ENCODE results near the gene UTRN.

Gene UTRN

DNA sequence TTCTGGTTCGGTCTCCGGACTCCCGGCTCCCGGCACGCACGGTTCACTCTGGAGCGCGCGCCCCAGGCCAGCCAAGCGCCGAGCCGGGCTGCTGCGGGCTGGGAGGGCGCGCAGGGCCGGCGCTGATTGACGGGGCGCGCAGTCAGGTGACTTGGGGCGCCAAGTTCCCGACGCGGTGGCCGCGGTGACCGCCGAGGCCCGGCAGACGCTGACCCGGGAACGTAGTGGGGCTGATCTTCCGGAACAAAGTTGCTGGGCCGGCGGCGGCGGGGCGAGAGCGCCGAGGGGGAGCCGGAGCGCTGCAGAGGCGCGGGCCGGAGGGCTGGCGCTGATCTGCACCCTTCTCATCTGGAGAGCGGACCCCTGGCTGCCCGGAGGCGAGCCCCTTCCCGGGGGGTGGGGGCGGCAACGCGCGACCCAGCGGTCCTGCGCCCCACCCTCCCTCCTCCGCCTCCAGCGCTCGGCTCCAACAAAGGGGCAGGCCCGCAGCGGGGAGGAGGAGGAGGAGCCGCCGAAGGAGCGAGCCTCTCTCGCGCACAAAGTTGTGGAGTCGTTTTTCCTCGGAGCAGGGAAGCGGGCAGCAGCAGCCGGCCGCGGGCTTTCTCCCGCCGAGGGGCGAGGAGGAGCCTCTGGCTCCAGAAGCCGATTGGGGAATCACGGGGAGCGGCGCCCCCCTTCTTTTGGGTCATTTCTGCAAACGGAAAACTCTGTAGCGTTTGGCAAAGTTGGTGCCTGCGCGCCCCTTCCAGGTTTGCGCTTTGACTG, at the start of gene UTRN:
TSS of gene UTRN (plus strand) at position 553 of the 765 bp plus-strand sequence. CDS start 6,494 bp downstream, outside the sequence.
- peak; percentile 32 for DNase-seq (ENCODE audit: low read depth)
- peak within 1 kb of the TSS; percentile 77 for H3K4me3 ChIP-seq (ENCODE audit: low read depth, low read length)
- TF ChIP-seq, protein P1, sequence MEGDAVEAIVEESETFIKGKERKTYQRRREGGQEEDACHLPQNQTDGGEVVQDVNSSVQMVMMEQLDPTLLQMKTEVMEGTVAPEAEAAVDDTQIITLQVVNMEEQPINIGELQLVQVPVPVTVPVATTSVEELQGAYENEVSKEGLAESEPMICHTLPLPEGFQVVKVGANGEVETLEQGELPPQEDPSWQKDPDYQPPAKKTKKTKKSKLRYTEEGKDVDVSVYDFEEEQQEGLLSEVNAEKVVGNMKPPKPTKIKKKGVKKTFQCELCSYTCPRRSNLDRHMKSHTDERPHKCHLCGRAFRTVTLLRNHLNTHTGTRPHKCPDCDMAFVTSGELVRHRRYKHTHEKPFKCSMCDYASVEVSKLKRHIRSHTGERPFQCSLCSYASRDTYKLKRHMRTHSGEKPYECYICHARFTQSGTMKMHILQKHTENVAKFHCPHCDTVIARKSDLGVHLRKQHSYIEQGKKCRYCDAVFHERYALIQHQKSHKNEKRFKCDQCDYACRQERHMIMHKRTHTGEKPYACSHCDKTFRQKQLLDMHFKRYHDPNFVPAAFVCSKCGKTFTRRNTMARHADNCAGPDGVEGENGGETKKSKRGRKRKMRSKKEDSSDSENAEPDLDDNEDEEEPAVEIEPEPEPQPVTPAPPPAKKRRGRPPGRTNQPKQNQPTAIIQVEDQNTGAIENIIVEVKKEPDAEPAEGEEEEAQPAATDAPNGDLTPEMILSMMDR (IDR thresholded peaks at IDR 0.05; ENCODE audit: control insufficient read depth, extremely low read depth, insufficient read depth) = no peak

DNA sequence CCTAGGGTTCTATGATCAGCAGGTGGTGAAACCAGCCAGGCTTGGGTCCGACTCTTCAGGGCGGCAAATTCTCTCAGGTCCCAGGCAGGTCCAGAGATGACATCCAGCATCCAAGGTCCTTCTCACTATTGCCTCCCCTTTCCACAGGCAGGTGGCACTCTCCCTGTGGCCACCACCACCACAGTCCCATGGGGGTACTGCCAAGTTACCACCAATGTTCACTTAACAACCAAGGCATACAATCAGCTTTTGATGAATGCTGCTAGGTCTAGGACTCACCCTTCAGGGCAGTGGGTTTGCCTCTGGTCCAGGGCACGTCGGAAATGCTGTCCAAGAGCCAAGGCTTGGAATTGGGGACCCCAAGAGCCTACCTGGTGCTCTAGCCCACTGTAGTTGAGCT, 40.4 kb upstream of the UTRN start:
- TF ChIP-seq, protein P1 (IDR thresholded peaks at IDR 0.05; ENCODE audit: control insufficient read depth, extremely low read depth, insufficient read depth) = no peak
- no peak for DNase-seq (ENCODE audit: low read depth)
- no peak overlapping the region for H3K4me3 ChIP-seq (ENCODE audit: low read depth, low read length)

DNA sequence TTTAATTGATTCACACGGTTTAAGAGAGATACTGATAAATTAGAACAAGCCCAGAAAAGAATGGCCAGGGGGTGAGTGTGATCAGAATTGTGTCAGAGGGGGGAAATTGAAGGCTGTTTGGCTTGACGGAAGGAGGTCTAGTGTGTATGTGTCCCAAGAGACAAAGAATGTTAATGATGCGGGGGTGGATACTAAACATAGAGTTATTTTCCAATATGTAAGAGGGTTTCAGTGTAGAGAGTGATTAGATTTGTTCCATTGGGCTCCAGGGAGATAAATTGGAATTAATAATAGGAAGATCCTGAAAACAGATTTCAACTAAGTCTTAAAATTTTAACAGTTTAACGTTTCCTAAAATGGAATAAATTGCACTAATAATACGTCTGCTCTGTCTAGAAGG, 38.1 kb upstream of the UTRN start:
- TF ChIP-seq, protein P1 (IDR thresholded peaks at IDR 0.05; ENCODE audit: control insufficient read depth, extremely low read depth, insufficient read depth) = no peak
- H3K4me3 ChIP-seq (ENCODE audit: low read depth, low read length) = no peak overlapping the region
- DNase-seq (ENCODE audit: low read depth) = no peak

DNA sequence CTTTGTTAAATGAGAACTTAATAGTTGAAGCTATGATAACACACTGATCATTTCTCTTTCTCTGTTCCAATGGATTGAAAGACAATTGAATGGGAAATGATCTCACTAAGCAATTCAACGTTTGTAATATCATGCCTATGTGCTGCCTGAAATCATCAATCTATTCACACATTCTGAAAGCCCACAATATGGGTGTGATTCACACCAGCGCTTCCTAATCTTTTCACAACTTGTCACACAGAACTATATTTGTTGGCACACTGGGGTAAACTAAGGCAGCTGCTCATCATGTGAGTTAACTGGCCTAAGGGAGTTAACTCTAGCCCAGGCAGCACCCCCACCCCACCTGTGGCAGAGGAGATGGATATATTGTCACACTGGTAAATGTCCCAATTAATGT, 37.1 kb upstream of the UTRN start:
- TF ChIP-seq, protein P1 (IDR thresholded peaks at IDR 0.05; ENCODE audit: control insufficient read depth, extremely low read depth, insufficient read depth) = no peak
- no peak overlapping the region for H3K4me3 ChIP-seq (ENCODE audit: low read depth, low read length)
- DNase-seq (ENCODE audit: low read depth) = no peak

DNA sequence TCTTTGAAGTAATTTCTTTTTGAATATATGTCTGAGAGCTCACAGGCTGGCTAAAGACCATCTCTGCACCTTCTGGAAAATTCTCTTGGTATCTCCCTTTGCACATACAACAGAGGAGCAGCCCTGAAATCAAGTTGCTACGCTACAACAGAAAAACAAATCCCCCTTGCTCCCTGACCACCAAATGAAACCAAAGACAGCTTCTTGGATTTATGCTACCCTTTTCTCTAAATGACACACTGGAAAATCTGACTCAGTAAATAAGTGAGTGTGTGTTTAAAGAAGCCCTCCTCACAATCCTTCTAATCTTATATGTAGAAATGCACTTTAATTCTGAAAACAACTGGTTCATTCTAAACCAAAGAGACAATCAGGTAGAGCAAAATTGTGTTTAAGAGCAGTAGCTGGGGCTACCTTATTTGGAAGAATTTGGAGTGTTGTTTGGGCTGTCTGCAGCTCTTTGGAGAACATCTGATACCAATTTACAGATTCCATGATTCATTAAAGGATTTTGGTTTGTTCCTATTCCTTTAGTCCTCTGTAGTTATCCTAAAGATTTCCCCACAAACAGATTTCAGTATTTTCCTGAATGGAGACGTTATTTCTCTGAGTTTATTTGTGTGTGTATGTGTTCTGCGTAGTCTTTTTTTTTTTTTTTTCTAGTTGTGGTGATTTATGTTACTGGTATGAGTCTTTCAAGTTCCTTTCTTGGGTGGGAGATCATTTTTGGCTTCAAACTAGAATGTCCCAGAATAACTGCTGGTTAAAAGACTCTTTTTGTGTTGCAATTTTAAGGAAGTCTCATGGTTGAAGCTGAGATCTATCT, 36.4 kb upstream of the UTRN start:
- H3K4me3 ChIP-seq (ENCODE audit: low read depth, low read length) = no peak overlapping the region
- DNase-seq (ENCODE audit: low read depth) = no peak
- TF ChIP-seq, protein P1 (IDR thresholded peaks at IDR 0.05; ENCODE audit: control insufficient read depth, extremely low read depth, insufficient read depth) = no peak

DNA sequence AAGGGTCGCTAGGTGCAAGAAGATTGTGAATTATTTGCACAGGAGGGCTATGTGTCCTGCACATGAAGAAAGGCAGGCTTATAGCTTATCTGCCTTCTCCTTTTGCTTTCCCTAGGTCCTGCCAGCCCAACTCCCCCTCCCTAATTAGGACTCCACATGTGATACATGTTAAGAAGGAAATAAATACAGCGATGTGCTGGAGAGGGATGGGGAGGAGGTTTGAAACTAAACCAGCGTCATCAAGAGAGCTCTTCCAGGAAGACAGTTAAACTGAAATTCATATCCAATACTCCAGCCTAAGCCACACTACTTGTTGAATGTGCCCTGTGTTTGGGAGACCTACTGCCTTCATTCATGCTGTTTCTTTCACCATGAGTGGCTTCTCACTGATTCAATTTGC, 34.9 kb upstream of the UTRN start:
- no peak overlapping the region for H3K4me3 ChIP-seq (ENCODE audit: low read depth, low read length)
- TF ChIP-seq, protein P1 (IDR thresholded peaks at IDR 0.05; ENCODE audit: control insufficient read depth, extremely low read depth, insufficient read depth) = no peak
- no peak for DNase-seq (ENCODE audit: low read depth)
